ENCODE data around the gene CALCB. TPM values are rescaled to one million over a fixed set of nuclear protein-coding genes. Genes with fewer than 3 reads are reported as not detected.

CALCB gene
- total RNA-seq, 4 donors from 2014 or later: not detected

DNA sequence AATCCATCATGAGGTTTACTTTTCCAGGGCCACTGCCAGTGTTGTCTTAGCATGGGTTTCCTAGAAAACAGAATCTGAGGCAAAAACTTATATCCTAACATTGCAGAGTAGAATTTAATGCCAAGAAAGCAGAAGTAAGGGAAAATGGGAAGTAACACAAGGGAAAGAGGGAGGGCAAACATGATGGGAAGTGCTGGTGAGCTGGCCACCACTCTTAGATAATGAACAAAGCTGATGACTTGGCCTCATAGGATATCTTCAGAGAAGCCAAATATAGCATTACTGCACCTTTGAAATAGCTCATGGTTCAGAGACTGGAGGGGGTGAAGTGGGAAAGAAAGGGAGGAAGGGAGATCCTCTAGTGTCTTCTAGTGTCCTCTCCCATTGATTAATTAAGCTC is 24.8 kb upstream of the CALCB start:
- Histone ChIP-seq H3K27ac (no peak overlapping the region), H3K36me3 (no peaks in the 10 kb centered on the region), H3K9me3 (no peaks in the 10 kb centered on the region), H3K4me1 (no peaks in the 10 kb centered on the region), H3K27me3 (no peaks in the 10 kb centered on the region), H3K4me3 (no peak overlapping the region)
- no peak for ATAC-seq
- TF ChIP-seq EP300 (IDR thresholded peaks at IDR 0.05) (no peak), POLR2AphosphoS5 (IDR thresholded peaks at IDR 0.05) (no peak), POLR2A (IDR thresholded peaks at IDR 0.05) (no peak)
- TF ChIP-seq, protein P1, sequence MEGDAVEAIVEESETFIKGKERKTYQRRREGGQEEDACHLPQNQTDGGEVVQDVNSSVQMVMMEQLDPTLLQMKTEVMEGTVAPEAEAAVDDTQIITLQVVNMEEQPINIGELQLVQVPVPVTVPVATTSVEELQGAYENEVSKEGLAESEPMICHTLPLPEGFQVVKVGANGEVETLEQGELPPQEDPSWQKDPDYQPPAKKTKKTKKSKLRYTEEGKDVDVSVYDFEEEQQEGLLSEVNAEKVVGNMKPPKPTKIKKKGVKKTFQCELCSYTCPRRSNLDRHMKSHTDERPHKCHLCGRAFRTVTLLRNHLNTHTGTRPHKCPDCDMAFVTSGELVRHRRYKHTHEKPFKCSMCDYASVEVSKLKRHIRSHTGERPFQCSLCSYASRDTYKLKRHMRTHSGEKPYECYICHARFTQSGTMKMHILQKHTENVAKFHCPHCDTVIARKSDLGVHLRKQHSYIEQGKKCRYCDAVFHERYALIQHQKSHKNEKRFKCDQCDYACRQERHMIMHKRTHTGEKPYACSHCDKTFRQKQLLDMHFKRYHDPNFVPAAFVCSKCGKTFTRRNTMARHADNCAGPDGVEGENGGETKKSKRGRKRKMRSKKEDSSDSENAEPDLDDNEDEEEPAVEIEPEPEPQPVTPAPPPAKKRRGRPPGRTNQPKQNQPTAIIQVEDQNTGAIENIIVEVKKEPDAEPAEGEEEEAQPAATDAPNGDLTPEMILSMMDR (IDR thresholded peaks at IDR 0.05): no peak

- H3K27ac ChIP-seq: no peak overlapping the region
- H3K9me3 ChIP-seq: no peaks in the 10 kb centered on the region
- no peak for ATAC-seq
- TF ChIP-seq, protein P1 (IDR thresholded peaks at IDR 0.05): no peak
- TF ChIP-seq POLR2A (IDR thresholded peaks at IDR 0.05) (no peak), POLR2AphosphoS5 (IDR thresholded peaks at IDR 0.05) (no peak), EP300 (IDR thresholded peaks at IDR 0.05) (no peak)
- H3K36me3 ChIP-seq: no peaks in the 10 kb centered on the region
- H3K27me3 ChIP-seq: no peaks in the 10 kb centered on the region
- 75% methylated on average over 1 of the region's 1 CpG; no CpG with 5 or more reads in 1 of the 2 donors for WGBS, 2 donors (ENCODE audit: low coverage in 1 of 2)
- no peaks in the 10 kb centered on the region for H3K4me1 ChIP-seq
- H3K4me3 ChIP-seq: no peak overlapping the region
These were observed 20.2 kb upstream of the CALCB start for GRCh38 chr11:15053191-15053685.

DNA sequence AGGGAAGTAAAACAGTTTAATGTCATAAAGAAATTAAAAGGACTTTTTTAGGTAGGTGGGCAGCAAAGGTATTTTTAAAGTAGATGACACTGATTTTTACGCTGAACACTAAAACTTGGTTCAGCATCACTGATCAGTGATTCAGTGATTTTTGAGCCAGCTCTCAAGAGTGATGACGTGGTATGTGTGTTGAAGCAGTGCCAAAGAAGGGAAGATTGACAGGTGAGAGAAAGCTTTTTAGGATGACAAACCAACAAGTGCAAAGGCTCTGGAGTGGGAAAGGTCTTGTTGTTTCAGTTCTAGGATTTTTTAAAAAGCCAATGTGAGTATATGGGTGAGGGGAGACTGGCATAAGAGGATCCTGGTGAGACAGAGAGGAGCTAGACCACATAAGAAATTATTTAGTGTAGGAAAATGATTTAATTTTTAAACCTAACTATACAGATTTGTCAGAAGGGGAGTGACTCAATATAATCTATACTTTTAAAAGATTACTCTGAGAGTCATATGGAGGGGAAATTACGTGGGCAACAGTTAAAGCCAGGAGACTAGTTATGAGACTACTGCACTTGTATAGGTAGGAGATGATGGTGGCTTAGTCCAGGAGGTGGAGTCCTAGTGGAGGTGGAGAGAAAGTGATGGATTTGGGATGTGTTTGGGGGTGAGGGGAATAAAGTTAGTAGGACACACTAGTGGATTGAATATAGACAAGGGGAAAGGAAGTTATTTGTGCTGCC is 17.6 kb upstream of the CALCB start:
- no peaks in the 10 kb centered on the region for H3K4me1 ChIP-seq
- H3K36me3 ChIP-seq: no peaks in the 10 kb centered on the region
- 64 to 83% methylated on average over 2 to 3 of the region's 3 CpGs for WGBS, 2 donors (ENCODE audit: low coverage in 1 of 2)
- TF ChIP-seq, protein P1 (IDR thresholded peaks at IDR 0.05): no peak
- TF ChIP-seq POLR2AphosphoS5 (IDR thresholded peaks at IDR 0.05) (no peak), EP300 (IDR thresholded peaks at IDR 0.05) (no peak), POLR2A (IDR thresholded peaks at IDR 0.05) (no peak)
- no peak overlapping the region for H3K27ac ChIP-seq
- no peaks in the 10 kb centered on the region for H3K9me3 ChIP-seq
- H3K4me3 ChIP-seq: no peak overlapping the region
- ATAC-seq: no peak
- H3K27me3 ChIP-seq: no peaks in the 10 kb centered on the region

- ATAC-seq: no peak
- TF ChIP-seq POLR2AphosphoS5 (IDR thresholded peaks at IDR 0.05): no peak
- TF ChIP-seq, protein P1 (IDR thresholded peaks at IDR 0.05): no peak
- TF ChIP-seq EP300 (IDR thresholded peaks at IDR 0.05): no peak
- TF ChIP-seq POLR2A (IDR thresholded peaks at IDR 0.05): no peak
- no peaks in the 10 kb centered on the region for H3K36me3 ChIP-seq
- no peaks in the 10 kb centered on the region for H3K27me3 ChIP-seq
- no peak overlapping the region for H3K4me3 ChIP-seq
- WGBS, 2 donors (ENCODE audit: low coverage in 1 of 2): 90 to 100% methylated on average over 1 of the region's 1 CpG
- H3K27ac ChIP-seq: no peak overlapping the region
- H3K4me1 ChIP-seq: no peaks in the 10 kb centered on the region
- no peaks in the 10 kb centered on the region for H3K9me3 ChIP-seq
These were observed 16.1 kb upstream of the CALCB start for GRCh38 chr11:15057329-15057728.

Measured in gastroesophageal sphincter (tissue), 4 donors.